Astrocyte of the spinal cord (primary cell): Measurements from ENCODE around the gene MVD.

Experiments used
- DNase-seq: peaks from one replicate; pipeline ENCODE4 v3.0.0; 2011; ENCODE audit warnings: low read depth, low spot score
- H3K4me3 ChIP-seq: 2 replicates; pipeline ENCODE4 v1.5.1; 2011; ENCODE audit warnings: low read depth, mild to moderate bottlenecking, low read length, moderate library complexity
- in situ Hi-C: cut with HindIII; loops from 2 replicates; pipeline ENCODE4 v1.10.0; 2017; ENCODE audit warnings: low sequenced_read_pairs
- TF ChIP-seq, protein P1 (sequence below): IDR thresholded peaks from 2 replicates; pipeline ENCODE4 v1.5.1; 2012; ENCODE audit warnings: low read depth, mild to moderate bottlenecking, low read length, inconsistent platforms

Gene MVD

DNA sequence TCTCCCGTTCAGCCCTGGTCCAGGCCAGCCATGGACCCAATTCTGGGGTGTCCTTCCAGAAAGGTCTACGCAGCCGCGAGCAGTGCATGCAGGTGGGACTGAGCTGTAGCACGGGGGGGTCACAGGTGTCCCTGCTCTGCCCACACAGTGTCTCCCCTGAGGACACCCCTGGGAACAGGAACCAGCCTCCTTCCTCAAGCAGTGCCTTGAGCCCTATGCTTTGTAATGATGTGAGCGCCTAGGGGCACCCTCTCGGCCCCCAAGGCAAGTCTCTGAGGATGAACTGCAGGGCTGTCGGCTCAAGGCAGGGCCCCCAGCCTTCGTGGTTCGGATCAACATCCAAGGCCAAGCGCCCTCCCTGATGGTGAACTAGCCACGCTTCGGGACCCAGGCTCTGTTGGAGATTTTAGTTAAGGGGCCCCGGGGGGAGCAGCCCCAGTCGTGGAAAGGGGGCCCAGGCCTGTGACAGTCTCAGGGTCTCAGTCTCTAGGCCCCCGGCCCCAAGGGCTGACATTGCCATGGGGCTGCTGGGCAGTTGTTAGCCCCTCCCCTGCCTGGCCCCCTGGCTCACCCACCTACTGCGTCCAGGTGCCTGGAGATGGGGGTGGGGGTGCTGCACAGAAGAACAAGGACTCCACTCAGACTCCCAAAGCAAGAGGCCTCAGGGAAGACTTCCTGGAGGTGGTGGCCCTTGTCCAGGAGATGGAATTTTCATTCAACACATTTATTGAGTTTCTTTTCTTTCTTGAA is 22.2 kb downstream of the MVD start:
- in situ Hi-C loops = no loop called here
- no peak for DNase-seq
- TF ChIP-seq, protein P1, sequence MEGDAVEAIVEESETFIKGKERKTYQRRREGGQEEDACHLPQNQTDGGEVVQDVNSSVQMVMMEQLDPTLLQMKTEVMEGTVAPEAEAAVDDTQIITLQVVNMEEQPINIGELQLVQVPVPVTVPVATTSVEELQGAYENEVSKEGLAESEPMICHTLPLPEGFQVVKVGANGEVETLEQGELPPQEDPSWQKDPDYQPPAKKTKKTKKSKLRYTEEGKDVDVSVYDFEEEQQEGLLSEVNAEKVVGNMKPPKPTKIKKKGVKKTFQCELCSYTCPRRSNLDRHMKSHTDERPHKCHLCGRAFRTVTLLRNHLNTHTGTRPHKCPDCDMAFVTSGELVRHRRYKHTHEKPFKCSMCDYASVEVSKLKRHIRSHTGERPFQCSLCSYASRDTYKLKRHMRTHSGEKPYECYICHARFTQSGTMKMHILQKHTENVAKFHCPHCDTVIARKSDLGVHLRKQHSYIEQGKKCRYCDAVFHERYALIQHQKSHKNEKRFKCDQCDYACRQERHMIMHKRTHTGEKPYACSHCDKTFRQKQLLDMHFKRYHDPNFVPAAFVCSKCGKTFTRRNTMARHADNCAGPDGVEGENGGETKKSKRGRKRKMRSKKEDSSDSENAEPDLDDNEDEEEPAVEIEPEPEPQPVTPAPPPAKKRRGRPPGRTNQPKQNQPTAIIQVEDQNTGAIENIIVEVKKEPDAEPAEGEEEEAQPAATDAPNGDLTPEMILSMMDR = no peak
- no peak overlapping the region for H3K4me3 ChIP-seq

DNA sequence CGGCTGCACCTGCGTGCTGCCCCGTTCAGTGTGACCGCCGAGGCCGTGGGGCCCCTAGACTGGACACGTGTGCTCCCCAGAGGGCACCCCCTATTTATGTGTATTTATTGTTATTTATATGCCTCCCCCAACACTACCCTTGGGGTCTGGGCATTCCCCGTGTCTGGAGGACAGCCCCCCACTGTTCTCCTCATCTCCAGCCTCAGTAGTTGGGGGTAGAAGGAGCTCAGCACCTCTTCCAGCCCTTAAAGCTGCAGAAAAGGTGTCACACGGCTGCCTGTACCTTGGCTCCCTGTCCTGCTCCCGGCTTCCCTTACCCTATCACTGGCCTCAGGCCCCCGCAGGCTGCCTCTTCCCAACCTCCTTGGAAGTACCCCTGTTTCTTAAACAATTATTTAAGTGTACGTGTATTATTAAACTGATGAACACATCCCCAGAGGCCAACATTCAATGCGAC is 22.8 kb downstream of the MVD start:
- in situ Hi-C loops = no loop called here
- no peak overlapping the region for H3K4me3 ChIP-seq
- TF ChIP-seq, protein P1 = no peak
- DNase-seq = no peak

- in situ Hi-C loops = no loop called here
- DNase-seq = no peak
- TF ChIP-seq, protein P1 = no peak
- H3K4me3 ChIP-seq = no peak overlapping the region
Observed at GRCh38 chr16:88639231-88640038, 23.5 kb downstream of the MVD start.

GRCh38 chr16:88638323-88639230 is 24.3 kb downstream of the MVD start, which contains the start of gene IL17C:
Gene IL17C, plus strand, starts transcription at chr16:88638572. Its CDS starts 70 bp downstream, at chr16:88638642.
- in situ Hi-C loops = no loop called here
- no peak for DNase-seq
- TF ChIP-seq, protein P1 = no peak

DNA sequence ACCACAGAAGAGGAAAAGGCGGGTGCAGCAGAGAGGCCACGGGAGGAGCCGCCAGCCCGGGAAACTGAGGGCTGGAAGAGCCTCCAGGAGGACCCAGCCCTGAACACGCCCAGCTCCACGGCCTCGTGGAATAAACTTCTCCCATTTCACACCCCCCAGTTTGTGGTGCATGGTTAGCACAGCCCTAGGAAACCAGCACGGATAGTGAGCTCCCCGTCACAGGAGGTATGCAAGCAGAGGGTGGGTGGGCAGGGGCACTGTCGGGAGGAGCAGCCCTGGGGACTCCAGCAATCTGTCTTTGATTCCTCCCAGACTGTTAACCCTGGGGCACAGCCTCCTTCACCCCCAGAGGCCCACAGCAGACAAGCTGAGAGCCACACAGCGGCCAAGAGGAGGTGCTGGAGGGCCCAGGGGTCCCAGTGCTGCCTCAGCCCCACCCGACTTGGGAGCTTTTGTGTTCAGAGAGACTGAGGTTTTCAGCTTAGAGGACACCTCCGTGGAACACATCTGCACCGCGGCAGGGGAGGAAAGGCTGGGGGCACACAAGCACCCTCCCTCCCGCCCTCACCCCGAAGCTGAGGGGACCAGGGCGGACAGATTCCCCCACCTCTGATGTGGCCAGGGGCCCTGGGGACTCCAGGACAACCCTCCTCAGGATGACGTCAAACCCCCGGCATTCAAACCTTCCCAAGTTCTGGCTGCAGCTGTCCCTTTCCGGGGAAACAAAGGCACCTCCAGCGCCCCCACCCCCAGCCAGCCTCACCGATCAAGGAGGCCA is 26.2 kb downstream of the MVD start:
- no peak overlapping the region for H3K4me3 ChIP-seq
- DNase-seq = no peak
- in situ Hi-C loops = no loop called here
- TF ChIP-seq, protein P1 = no peak

More at GRCh38 chr16:88638323-88639230, 24.3 kb downstream of the MVD start, which contains the start of gene IL17C:
- no peak within 1 kb of the TSS for H3K4me3 ChIP-seq
